Measurements from ENCODE around the gene LRRC27.

- TF ChIP-seq CTCF (IDR thresholded peaks at IDR 0.05) (no peak), POLR2A (IDR thresholded peaks at IDR 0.05) (no peak)
Measured at GRCh38 chr10:132366499-132366898, 34.5 kb downstream of the LRRC27 start.

Measured in esophagus squamous epithelium (tissue), 4 donors.